HepG2 (cell line): ENCODE results near the gene YPEL3. TPM values are rescaled to one million over a fixed set of nuclear protein-coding genes. Genes with fewer than 3 reads are reported as not detected.

Source experiments
- ARID2 ChIP-seq: sonication (generic); formaldehyde crosslinking; IDR thresholded peaks from 2 replicates; pipeline ENCODE4 v1.8.1; 2022; ENCODE audit warnings: mild to moderate bottlenecking, missing genetic modification reagents, borderline replicate concordance
- FOXM1 ChIP-seq: sonication (generic); formaldehyde crosslinking; IDR thresholded peaks from 2 replicates; pipeline ENCODE4 v1.5.0; 2020; ENCODE audit warnings: missing genetic modification reagents
- KMT2B ChIP-seq: IDR thresholded peaks from 2 replicates; pipeline ENCODE4 v1.6.1; 2016; ENCODE audit warnings: missing genetic modification reagents, missing compliant biosample characterization
- PHF8 ChIP-seq: sonication (generic); formaldehyde crosslinking; IDR thresholded peaks from 2 replicates; pipeline ENCODE4 v1.5.0; 2020; ENCODE audit warnings: missing genetic modification reagents
- POGK ChIP-seq: sonication (generic); formaldehyde crosslinking; conservative IDR thresholded peaks from 2 replicates; pipeline ENCODE4 v1.8.0; 2022; ENCODE audit warnings: mild to moderate bottlenecking, moderate library complexity, missing genetic modification reagents
- ZBTB26 ChIP-seq: IDR thresholded peaks from 2 replicates; pipeline ENCODE4 v1.6.1; 2016; ENCODE audit warnings: missing compliant biosample characterization, missing genetic modification reagents, borderline replicate concordance
- ZKSCAN1 ChIP-seq: fragments of 150-350 bp; IDR thresholded peaks from 2 replicates; pipeline ENCODE4 v1.6.1; 2014; ENCODE audit warnings: low read length
- ZNF224 ChIP-seq: sonication (generic); formaldehyde crosslinking; IDR thresholded peaks from 2 replicates; pipeline ENCODE4 v1.5.0; 2020; ENCODE audit warnings: mild to moderate bottlenecking, missing genetic modification reagents
- ZNF33B ChIP-seq: sonication (generic); formaldehyde crosslinking; IDR thresholded peaks from 2 replicates; pipeline ENCODE4 v1.5.1; 2020; ENCODE audit warnings: mild to moderate bottlenecking, missing genetic modification reagents
- ZNF362 ChIP-seq: sonication (generic); formaldehyde crosslinking; IDR thresholded peaks from 2 replicates; pipeline ENCODE4 v1.4.0; 2020; ENCODE audit warnings: missing genetic modification reagents, mild to moderate bottlenecking, borderline replicate concordance
- ZNF75D ChIP-seq: sonication (generic); formaldehyde crosslinking; IDR thresholded peaks from 2 replicates; pipeline ENCODE4 v1.8.1; 2023; ENCODE audit warnings: missing genetic modification reagents, mild to moderate bottlenecking, borderline replicate concordance
- polyA plus RNA-seq, 8 experiments: library from polyadenylated mRNA; depleted of rRNA in 3 of 8; stranded (reverse) in 7 of 8; unstranded in 1 of 8; fragments of >200 nt; fragmentation: Illumina TruSeq in 4 of 8; extraction: Trizol in 4 of 8; gene quantifications; 2 replicates each; pipeline versions ENCODE4 v1.2.1 to v1.2.3, GENCODE V29; 2011 to 2016; ENCODE audit warnings: low read depth in 4 of 8, missing spikeins in 1 of 8, mixed read lengths in 1 of 8; ENCODE audit not compliant: insufficient read depth in 1 of 8
- total RNA-seq, 5 experiments: library from RNA; depleted of rRNA; stranded (reverse); fragments of >200 nt; fragmentation: Illumina TruSeq; extraction: Trizol; gene quantifications; 2 replicates each; pipeline ENCODE4 v1.2.3, GENCODE V29; 2016; ENCODE audit warnings: low read depth in 1 of 5
- TF ChIP-seq, protein P1 (sequence below): sonication (generic); formaldehyde crosslinking; IDR thresholded peaks from 2 replicates; pipeline ENCODE4 v1.4.0; 2020; ENCODE audit warnings: missing genetic modification reagents
- TF ChIP-seq, protein P2 (sequence below): sonication (generic); formaldehyde crosslinking; IDR thresholded peaks from 2 replicates; pipeline ENCODE4 v1.5.0; 2020; ENCODE audit warnings: missing genetic modification reagents
- TF ChIP-seq, protein P3 (sequence below): IDR thresholded peaks from 2 replicates; pipeline ENCODE4 v1.6.1; 2016; ENCODE audit warnings: mild to moderate bottlenecking
- TF ChIP-seq, protein P4 (sequence below): conservative IDR thresholded peaks from 2 replicates; pipeline ENCODE4 v1.6.1; 2018; ENCODE audit warnings: missing genetic modification reagents
- TF ChIP-seq, protein P5 (sequence below): sonication (generic); formaldehyde crosslinking; IDR thresholded peaks from 2 replicates; pipeline ENCODE4 v1.4.0; 2020; ENCODE audit warnings: mild to moderate bottlenecking, missing genetic modification reagents

Gene YPEL3
- total and polyA plus RNA-seq, 2 of the 13 experiments (the other 11 are each of a cell fraction or from before 2014, with no cell fraction given) = 5.4 to 47.0 TPM

- TF ChIP-seq ZKSCAN1 = no peak
- TF ChIP-seq, protein P1, sequence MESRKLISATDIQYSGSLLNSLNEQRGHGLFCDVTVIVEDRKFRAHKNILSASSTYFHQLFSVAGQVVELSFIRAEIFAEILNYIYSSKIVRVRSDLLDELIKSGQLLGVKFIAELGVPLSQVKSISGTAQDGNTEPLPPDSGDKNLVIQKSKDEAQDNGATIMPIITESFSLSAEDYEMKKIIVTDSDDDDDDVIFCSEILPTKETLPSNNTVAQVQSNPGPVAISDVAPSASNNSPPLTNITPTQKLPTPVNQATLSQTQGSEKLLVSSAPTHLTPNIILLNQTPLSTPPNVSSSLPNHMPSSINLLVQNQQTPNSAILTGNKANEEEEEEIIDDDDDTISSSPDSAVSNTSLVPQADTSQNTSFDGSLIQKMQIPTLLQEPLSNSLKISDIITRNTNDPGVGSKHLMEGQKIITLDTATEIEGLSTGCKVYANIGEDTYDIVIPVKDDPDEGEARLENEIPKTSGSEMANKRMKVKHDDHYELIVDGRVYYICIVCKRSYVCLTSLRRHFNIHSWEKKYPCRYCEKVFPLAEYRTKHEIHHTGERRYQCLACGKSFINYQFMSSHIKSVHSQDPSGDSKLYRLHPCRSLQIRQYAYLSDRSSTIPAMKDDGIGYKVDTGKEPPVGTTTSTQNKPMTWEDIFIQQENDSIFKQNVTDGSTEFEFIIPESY (CRISPR knock-in tag) = no peak
- no peak for TF ChIP-seq PHF8 (CRISPR knock-in tag)
- TF ChIP-seq, protein P2, sequence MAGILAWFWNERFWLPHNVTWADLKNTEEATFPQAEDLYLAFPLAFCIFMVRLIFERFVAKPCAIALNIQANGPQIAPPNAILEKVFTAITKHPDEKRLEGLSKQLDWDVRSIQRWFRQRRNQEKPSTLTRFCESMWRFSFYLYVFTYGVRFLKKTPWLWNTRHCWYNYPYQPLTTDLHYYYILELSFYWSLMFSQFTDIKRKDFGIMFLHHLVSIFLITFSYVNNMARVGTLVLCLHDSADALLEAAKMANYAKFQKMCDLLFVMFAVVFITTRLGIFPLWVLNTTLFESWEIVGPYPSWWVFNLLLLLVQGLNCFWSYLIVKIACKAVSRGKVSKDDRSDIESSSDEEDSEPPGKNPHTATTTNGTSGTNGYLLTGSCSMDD (CRISPR knock-in tag) = 0 out of 2 replicates have a peak, but pooled peaks have one; percentile 63
- TF ChIP-seq, protein P3, sequence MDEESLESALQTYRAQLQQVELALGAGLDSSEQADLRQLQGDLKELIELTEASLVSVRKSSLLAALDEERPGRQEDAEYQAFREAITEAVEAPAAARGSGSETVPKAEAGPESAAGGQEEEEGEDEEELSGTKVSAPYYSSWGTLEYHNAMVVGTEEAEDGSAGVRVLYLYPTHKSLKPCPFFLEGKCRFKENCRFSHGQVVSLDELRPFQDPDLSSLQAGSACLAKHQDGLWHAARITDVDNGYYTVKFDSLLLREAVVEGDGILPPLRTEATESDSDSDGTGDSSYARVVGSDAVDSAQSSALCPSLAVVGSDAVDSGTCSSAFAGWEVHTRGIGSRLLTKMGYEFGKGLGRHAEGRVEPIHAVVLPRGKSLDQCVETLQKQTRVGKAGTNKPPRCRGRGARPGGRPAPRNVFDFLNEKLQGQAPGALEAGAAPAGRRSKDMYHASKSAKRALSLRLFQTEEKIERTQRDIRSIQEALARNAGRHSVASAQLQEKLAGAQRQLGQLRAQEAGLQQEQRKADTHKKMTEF (CRISPR knock-in tag) = no peak
- TF ChIP-seq, protein P4, sequence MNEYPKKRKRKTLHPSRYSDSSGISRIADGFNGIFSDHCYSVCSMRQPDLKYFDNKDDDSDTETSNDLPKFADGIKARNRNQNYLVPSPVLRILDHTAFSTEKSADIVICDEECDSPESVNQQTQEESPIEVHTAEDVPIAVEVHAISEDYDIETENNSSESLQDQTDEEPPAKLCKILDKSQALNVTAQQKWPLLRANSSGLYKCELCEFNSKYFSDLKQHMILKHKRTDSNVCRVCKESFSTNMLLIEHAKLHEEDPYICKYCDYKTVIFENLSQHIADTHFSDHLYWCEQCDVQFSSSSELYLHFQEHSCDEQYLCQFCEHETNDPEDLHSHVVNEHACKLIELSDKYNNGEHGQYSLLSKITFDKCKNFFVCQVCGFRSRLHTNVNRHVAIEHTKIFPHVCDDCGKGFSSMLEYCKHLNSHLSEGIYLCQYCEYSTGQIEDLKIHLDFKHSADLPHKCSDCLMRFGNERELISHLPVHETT (CRISPR knock-in tag) = no peak
- TF ChIP-seq ZNF362 = no peak
- TF ChIP-seq KMT2B = no peak
- no peak for TF ChIP-seq ZNF33B (CRISPR knock-in tag)
- 0 out of 2 replicates have a peak, but pooled peaks have one; percentile 41 for TF ChIP-seq FOXM1 (CRISPR knock-in tag)
- TF ChIP-seq ZNF224 (CRISPR knock-in tag) = 0 out of 2 replicates have a peak, but pooled peaks have one; percentile 79
- no peak for TF ChIP-seq ZBTB26
- peak; percentile 15; the same call in 1 of the 2 replicates for TF ChIP-seq ARID2 (CRISPR knock-in tag)
- no peak for TF ChIP-seq ZNF75D (CRISPR knock-in tag)
- TF ChIP-seq, protein P5, sequence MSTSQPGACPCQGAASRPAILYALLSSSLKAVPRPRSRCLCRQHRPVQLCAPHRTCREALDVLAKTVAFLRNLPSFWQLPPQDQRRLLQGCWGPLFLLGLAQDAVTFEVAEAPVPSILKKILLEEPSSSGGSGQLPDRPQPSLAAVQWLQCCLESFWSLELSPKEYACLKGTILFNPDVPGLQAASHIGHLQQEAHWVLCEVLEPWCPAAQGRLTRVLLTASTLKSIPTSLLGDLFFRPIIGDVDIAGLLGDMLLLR (CRISPR knock-in tag) = no peak
- no peak for TF ChIP-seq POGK (CRISPR knock-in tag)
Measured at GRCh38 chr16:30064729-30065101, 31.3 kb downstream of the YPEL3 start (continued).
